Esophagus muscularis mucosa (tissue), 4 donors: ENCODE measurements around the gene JAGN1. TPM values are rescaled to one million over a fixed set of nuclear protein-coding genes. Genes with fewer than 3 reads are reported as not detected.
"Not testable (repeated sequence)": the region's sequence is repeated elsewhere in the genome, so short reads cannot be mapped to it uniquely, and the experiment has no call there.

Experiments
- DNase-seq: peaks from one replicate; pipeline ENCODE4 v3.0.0-alpha.2; 2017; ENCODE audit errors: extremely low spot score
- H3K27ac ChIP-seq, 4 donors: fragments of 200-600 bp; sonication (generic); replicated peaks in 1 of 4; 1 replicate in 3 of 4; 2 replicates in 1 of 4; pipeline ENCODE4 v1.5.1; 2016 to 2019; ENCODE audit warnings: mild to moderate bottlenecking in 1 of 4
- H3K27me3 ChIP-seq, 4 donors: fragments of 200-600 bp; sonication (generic); one replicate each; pipeline versions ENCODE4 v1.5.1 to v1.6.0; 2016 to 2019
- H3K36me3 ChIP-seq, 4 donors: fragments of 200-600 bp; sonication (generic); one replicate each; pipeline ENCODE4 v1.5.1; 2016 to 2019
- H3K4me1 ChIP-seq, 4 donors: fragments of 200-600 bp; sonication (generic); one replicate each; pipeline ENCODE4 v1.5.1; 2016 to 2019
- H3K4me3 ChIP-seq, 4 donors: fragments of 200-600 bp; sonication (generic); 1 replicate in 2 of 4; 2 replicates in 2 of 4; pipeline ENCODE4 v1.5.1; 2016 to 2019; ENCODE audit warnings: mild to moderate bottlenecking in 4 of 4, moderate library complexity in 1 of 4
- H3K9me3 ChIP-seq, 4 donors: fragments of 200-600 bp; sonication (generic); 1 replicate in 3 of 4; 2 replicates in 1 of 4; pipeline ENCODE4 v1.5.1; 2016 to 2019
- CTCF ChIP-seq, 3 experiments: fragments of 200-600 bp in 2 of 3; fragments of 450-650 bp in 1 of 3; sonication (generic) in 2 of 3; IDR thresholded peaks; one replicate each; pipeline ENCODE4 v1.5.1; 2017 to 2019; ENCODE audit warnings: antibody characterized with exemption in 3 of 3, mild to moderate bottlenecking in 2 of 3, moderate library complexity in 1 of 3
- EP300 ChIP-seq: sonication (generic); formaldehyde crosslinking; IDR thresholded peaks from one replicate; pipeline ENCODE4 v1.6.1; 2017; ENCODE audit warnings: antibody characterized with exemption
- POLR2A ChIP-seq: fragments of 450-650 bp; IDR thresholded peaks from one replicate; pipeline ENCODE4 v1.6.1; 2017; ENCODE audit warnings: antibody characterized with exemption, moderate library complexity, mild to moderate bottlenecking, low read depth
- POLR2AphosphoS5 ChIP-seq, 2 donors: sonication (generic); formaldehyde crosslinking; IDR thresholded peaks; one replicate each; pipeline ENCODE4 v1.6.1; 2017; ENCODE audit warnings: antibody characterized with exemption in 2 of 2
- WGBS: methylation state at CpG from one replicate; pipeline ENCODE4 v1.1.5; 2018; 5-methylcytosine and 5-hydroxymethylcytosine counted together
- intact Hi-C: fragments of 100-400 bp; cut with DNase I; formaldehyde crosslinking; loops from one replicate; pipeline ENCODE4 v1.15.1; 2023
- total RNA-seq, 4 donors: library from RNA; depleted of rRNA; stranded (reverse); fragments of >200 nt; gene quantifications; one replicate each; pipeline versions ENCODE4 v1.1.0 to v1.2.1, GENCODE V29; 2016

Gene JAGN1
- total RNA-seq, 4 donors from 2014 or later = 17.9 to 39.8 (median 26.4) TPM

GRCh38 chr3:9897408-9898372 is 7.3 kb downstream of the JAGN1 start:
- intact Hi-C loops = no loop called here
- 50% methylated on average over 4 of the region's 4 CpGs for WGBS
- DNase-seq = no peak
- peaks cover 10 to 18% (median 15%) of the 10 kb centered on the region in 4 donors for H3K36me3 ChIP-seq
- TF ChIP-seq EP300 = no peak
- TF ChIP-seq POLR2A = no peak
- no peak for TF ChIP-seq CTCF (IDR thresholded peaks at IDR 0.05)
- TF ChIP-seq POLR2AphosphoS5 (IDR thresholded peaks at IDR 0.05) = no peak
- H3K9me3 ChIP-seq = no peaks in the 10 kb centered on the region
- H3K27ac ChIP-seq = no peak overlapping the region
- no peaks in the 10 kb centered on the region for H3K27me3 ChIP-seq
- H3K4me3 ChIP-seq = no peak overlapping the region
- H3K4me1 ChIP-seq = peaks cover 0 to 31% (median 23%) of the 10 kb centered on the region in 4 donors

GRCh38 chr3:9898467-9899241 is 8.2 kb downstream of the JAGN1 start:
- no peaks in the 10 kb centered on the region for H3K9me3 ChIP-seq
- no peak overlapping the region for H3K27ac ChIP-seq
- H3K4me1 ChIP-seq = peaks cover 0 to 36% (median 25%) of the 10 kb centered on the region in 4 donors
- no peaks in the 10 kb centered on the region for H3K27me3 ChIP-seq
- no peak overlapping the region for H3K4me3 ChIP-seq
- no peak for TF ChIP-seq POLR2A
- TF ChIP-seq CTCF (IDR thresholded peaks at IDR 0.05) = no peak
- no peak for TF ChIP-seq EP300
- TF ChIP-seq POLR2AphosphoS5 (IDR thresholded peaks at IDR 0.05) = no peak
- DNase-seq = no peak
- WGBS = 68% methylated on average over 8 of the region's 8 CpGs
- intact Hi-C loops = no loop called here
- peaks cover under 1 to 9% (median 5%) of the 10 kb centered on the region in 4 donors for H3K36me3 ChIP-seq

DNA sequence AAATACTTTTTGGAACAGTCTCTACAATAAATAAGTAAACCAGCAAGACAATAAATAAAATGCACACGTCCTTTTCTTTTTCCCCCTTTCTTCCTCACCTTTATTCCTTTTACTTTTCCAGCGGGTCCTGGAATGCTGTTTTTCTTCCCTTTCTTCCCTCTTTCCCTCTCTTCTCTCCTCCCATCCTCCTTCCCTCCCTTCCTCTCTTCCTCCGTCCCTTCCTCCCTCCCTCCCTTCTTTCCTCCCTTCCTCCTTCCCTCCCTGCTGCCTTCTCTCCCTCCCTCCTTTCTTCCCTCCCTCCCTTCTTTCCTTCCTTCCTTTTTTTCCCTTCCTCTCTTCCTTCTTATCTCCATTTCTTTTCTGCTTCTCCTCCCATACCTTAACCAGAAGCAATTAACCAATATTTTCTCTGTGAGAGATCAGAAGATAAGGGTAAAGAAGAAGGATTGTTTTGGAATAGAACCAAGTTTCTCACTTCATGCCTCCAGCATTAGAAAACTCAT is 8.9 kb downstream of the JAGN1 start:
- TF ChIP-seq CTCF (IDR thresholded peaks at IDR 0.05) = no peak
- TF ChIP-seq POLR2AphosphoS5 (IDR thresholded peaks at IDR 0.05) = no peak
- TF ChIP-seq POLR2A = no peak
- no peak for TF ChIP-seq EP300
- Histone ChIP-seq H3K36me3 (peaks cover 0 to 4% (median 2%) of the 10 kb centered on the region in 4 donors), H3K4me1 (peaks cover 0 to 36% (median 23%) of the 10 kb centered on the region in 4 donors), H3K4me3 (no peak overlapping the region), H3K27me3 (no peaks in the 10 kb centered on the region), H3K9me3 (no peaks in the 10 kb centered on the region), H3K27ac (no peak overlapping the region)
- intact Hi-C loops = no loop called here
- WGBS = 84% methylated on average over 3 of the region's 3 CpGs
- DNase-seq = no peak

DNA sequence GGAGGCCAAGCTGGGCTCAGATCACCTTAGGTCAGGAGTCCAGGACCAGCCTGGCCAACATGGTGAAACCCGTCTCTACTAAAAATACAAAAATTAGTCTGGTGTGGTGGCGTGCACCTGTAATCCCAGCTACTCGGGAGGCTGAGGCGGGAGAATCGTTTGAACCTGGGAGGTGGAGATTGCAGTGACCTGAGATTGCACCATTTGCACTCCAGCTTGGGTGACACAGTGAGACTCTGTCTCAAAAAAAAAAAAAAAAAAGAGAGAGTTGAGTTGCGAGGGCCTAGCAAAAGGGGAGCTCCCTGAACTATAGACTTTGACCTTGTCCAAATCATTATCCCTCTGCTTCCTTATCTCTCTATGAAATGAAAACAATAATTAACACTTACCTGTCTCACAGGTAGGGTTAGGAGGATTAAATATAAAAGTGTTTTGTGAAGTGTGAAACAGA is 10.6 kb downstream of the JAGN1 start:
- H3K27ac ChIP-seq, DNase-seq, H3K4me3 ChIP-seq, H3K9me3 ChIP-seq, H3K36me3 ChIP-seq, intact Hi-C loops, H3K27me3 ChIP-seq: not testable (repeated sequence)
- peaks cover 0 to 36% (median 23%) of the 10 kb centered on the region in 4 donors for H3K4me1 ChIP-seq
- WGBS = 91% methylated on average over 6 of the region's 6 CpGs

DNA sequence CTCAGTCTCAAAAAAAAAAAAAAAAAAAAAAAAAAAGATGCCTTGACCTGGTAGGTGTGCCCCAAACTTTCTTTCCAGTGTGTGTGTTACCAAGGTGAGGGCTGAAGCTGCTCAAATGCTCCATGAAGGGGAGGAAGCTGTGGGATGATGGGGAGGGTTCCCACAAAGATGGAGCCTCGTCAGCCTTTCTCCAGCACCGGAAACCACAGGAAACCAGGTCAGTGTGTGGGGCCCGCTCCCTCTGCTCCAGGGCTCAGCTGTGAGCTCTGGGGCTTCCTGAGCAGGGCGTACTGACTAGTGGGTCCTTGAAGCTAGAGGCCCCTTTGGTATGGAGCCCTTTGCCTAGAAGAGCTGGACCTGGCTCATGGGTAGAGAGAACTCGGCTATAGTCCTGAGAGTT is 11.6 kb downstream of the JAGN1 start:
- Histone ChIP-seq H3K9me3 (no peaks in the 10 kb centered on the region), H3K4me3 (no peak overlapping the region), H3K4me1 (peaks cover 0 to 36% (median 23%) of the 10 kb centered on the region in 4 donors), H3K27me3 (no peaks in the 10 kb centered on the region), H3K27ac (no peak overlapping the region), H3K36me3 (no peaks in the 10 kb centered on the region)
- TF ChIP-seq POLR2A (no peak), EP300 (no peak), POLR2AphosphoS5 (IDR thresholded peaks at IDR 0.05) (no peak), CTCF (IDR thresholded peaks at IDR 0.05) (no peak)
- DNase-seq = no peak
- 72% methylated on average over 4 of the region's 5 CpGs for WGBS
- intact Hi-C loops = no loop called here
